HG02970 (cell line): ENCODE data around the gene FOS.
"Not testable (repeated sequence)": the region's sequence is repeated elsewhere in the genome, so short reads cannot be mapped to it uniquely, and the experiment has no call there.

Source experiments
- ATAC-seq: cut with Tn5 transposase; IDR thresholded peaks from one replicate; pipeline ENCODE4 v1.9.1; 2021; ENCODE audit warnings: mild to moderate bottlenecking, moderate library complexity, moderate number of reproducible peaks; ENCODE audit not compliant: unreplicated experiment, low FRiP score

The FOS gene

DNA sequence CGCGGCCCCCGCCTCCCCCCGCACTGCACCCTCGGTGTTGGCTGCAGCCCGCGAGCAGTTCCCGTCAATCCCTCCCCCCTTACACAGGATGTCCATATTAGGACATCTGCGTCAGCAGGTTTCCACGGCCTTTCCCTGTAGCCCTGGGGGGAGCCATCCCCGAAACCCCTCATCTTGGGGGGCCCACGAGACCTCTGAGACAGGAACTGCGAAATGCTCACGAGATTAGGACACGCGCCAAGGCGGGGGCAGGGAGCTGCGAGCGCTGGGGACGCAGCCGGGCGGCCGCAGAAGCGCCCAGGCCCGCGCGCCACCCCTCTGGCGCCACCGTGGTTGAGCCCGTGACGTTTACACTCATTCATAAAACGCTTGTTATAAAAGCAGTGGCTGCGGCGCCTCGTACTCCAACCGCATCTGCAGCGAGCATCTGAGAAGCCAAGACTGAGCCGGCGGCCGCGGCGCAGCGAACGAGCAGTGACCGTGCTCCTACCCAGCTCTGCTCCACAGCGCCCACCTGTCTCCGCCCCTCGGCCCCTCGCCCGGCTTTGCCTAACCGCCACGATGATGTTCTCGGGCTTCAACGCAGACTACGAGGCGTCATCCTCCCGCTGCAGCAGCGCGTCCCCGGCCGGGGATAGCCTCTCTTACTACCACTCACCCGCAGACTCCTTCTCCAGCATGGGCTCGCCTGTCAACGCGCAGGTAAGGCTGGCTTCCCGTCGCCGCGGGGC lies at the start of gene FOS:
FOS (plus strand) TSS at position 407 of the 731 bp plus-strand sequence; CDS start at position 562, 155 bp downstream.
- peak; percentile 65 for ATAC-seq

DNA sequence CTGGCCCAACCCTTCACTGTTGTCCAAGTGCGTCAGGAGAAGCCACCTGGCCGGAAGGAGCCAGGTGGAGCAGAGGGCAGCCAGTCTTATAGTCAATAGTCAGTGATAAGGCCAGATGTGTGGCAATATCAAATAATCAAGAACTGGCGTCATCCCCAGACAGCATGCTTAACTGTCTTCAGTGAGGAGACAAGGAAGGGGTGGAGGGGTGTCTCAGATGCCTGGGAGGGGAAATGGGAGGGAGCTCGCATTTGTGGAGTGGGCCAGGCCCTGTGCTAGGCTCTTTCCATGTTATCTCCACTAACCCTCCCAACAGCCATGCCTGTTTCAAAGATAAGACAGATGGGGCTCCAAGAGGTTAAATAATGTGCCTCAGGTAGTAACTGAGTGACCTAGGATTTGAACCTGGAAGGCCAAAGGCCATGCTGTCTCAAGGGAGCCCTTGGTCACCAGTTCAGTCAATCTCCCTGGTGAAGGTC lies 48.9 kb upstream of the FOS start:
- ATAC-seq, result no peak

DNA sequence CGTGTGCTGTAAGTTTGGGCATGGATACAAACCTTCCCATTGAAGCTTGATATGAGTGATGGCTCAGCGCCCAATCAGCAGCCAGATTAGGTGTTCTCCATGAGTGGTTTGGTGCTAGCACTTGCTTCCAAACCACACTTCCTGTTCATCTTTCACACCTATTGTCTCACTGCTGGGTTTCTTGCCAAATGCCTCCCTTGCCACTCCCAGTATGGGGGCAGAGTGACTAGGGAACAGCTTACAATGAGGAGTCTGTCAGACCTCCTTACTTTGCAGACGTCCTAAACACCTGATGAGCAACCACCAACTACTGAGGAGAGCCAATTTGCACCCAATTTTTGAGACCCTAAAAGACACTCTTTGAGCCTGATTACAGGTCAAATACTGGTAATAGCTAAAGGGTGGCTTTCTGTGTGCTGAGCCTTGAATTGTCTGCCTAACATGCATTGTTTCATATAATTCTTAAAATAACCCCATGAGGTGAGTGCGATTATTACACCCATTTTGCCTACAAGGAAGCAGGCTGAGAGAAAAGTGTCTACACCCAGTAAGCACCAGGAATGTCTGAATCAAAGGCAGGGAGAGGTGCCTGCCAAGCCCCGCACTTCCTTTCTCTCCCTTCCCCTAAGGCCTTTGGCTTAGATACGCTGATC lies 48.4 kb upstream of the FOS start:
- no peak for ATAC-seq

DNA sequence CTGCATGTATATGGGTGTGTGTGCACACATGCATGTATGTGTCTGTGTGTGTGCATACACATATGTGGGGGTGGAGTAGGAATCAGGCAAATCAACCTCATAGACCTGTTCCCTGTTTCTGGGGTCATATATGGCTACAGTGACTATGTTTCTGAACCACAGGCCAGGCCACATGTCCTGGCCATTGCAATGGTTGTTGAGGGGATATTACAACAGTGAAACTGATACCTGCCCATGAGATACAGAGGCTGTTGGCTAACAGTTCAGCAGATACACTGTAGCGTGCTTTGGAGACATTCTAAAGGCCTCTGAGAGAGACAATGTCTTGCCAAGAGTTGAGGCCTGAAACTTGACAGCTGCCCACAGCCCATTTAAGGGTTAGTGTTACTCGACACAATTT lies 47.3 kb upstream of the FOS start:
- ATAC-seq, result no peak

DNA sequence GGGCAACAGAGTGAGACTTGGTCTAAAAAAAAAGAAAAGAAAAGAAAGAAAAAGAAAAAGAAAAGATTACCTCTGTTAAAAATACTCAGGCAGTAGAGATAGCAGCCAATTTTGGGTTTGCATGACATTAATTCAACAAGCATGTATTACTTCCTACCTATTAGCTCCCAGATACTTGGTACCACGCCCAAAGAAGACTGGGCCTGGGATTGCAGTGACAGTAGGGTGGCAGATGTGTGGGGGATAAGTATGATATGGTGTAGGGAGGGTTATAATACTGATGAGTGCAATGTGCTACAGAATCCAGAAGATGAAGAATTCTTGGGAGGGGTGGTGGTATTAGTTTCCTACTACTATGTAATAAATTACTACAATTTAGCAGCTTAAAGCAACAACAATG lies 46.4 kb upstream of the FOS start:
- ATAC-seq, result no peak

DNA sequence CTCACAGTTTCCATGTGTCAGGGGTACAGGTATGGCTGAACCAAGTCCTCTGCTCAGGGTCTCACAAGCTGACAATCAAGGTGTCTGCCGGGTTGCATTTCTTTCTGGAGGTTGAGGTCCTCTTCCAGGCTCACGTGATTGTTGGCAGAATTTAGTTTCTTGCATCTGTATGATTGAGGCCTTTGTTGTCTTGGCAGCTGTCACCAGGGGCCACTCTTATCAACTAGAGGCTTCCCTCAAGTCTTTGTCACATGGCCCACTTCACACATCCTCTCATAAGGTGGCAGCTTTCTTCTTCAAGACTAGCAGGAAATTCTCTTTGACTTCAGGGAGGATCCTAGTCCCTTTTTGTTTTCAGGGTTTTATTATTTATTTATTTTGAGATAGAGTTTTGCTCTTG lies 46.0 kb upstream of the FOS start:
- no peak for ATAC-seq

DNA sequence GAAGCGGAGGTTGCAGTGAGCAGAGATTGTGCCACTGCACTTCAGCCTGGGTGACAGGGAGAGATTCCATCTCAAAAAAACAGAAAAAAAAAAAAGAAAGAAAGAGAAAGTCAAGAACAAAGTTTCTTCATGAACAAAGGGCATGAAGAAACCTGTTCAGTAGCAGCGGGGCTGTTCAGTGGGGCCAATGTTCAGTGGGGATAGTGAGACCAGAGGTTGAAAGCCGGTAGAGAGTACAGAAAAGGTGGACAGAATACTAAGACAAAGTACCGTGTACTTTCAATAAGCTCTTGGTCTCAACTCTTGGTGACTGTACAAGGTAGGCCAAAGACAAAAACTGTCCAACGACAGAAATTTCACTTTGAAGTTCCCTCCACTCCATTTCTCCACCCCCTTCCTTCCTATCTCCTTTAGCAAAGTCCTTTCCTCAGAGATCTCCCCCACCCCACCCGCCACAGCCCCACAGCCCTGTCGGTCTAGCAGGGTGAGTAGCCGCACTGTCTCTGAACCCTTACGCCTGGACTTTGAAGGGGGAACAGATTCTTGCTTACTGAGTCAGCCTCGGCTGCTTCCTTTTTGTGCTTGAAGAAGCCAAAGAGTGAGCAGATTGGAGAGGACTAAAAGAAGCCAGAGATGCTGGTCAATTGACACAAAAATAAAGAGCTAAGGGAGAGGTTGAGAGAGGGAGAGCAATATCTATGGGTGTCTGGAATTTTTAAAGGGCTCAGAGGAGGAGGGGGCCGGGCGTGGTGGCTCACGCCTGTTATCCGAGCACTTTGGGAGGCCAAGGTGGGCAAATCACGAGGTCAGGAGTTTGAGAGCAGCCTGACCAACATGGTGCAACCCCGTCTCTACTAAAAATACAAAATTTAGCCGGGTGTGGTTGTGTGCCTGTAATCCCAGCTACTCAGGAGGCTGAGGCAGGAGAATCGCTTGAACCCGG lies 44.2 kb upstream of the FOS start:
- no peak for ATAC-seq

DNA sequence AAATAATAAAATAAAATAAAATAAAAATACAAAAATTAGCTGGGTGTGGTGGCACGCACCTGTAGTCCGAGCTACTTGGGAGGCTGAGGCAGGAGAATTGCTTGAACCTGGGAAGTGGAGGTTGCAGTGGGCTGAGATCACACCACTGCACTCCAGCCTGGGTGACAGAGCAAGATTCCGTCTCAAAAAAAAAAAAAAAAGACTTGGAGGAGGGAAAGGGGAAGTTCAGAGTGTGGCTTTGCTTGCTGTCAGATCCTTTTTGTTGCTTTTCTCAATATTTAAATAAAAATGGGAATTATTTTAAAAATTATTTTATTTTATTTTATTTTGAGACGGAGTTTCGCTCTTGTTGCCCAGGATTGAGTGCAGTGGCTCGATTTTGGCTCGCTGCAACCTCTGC lies 43.4 kb upstream of the FOS start:
- ATAC-seq, result not testable (repeated sequence)

DNA sequence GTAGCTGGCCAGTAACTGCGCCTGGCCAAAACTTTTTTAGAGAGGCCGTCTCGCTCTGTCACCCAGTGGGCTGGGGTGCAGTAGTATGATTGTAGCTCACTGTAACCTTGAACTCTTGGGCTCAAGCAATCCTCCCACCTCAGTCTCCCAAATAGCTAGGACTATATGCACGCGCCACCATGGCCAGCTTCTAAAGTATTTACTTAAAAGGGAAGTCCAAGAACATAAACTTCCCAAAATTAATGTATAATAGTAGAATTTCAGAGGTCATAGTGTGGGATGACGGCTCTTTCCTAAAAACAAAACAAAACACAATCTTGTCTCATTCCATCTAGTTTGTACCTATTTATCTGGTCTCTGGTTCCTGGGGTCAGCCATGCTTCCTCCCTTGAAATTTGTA lies 42.2 kb upstream of the FOS start:
- ATAC-seq, result no peak

DNA sequence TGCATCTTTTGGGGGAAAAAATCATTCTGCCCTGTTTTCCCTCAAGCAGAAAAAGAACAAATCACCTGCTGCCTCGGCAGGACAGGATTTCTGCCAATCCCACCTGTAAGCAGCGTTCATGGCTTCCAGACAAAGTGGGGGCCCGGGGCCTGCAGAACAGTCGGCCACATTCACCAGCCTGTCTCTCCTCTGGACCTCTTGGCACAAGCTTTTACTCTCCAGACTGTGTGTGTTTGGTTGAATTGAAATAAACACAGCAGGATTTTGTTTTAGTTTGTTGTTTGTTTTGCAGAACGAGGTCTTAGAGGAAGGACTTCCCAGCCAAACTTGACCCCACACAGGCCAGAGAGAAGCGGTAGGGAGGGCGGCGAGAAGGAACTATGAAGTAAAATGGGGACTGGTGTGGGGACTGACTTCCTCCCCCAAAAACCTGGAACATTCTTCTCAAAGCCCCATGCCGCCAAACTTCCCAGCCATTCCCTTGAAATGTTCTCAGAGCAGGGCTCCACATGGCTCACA lies 41.7 kb upstream of the FOS start:
- no peak for ATAC-seq

DNA sequence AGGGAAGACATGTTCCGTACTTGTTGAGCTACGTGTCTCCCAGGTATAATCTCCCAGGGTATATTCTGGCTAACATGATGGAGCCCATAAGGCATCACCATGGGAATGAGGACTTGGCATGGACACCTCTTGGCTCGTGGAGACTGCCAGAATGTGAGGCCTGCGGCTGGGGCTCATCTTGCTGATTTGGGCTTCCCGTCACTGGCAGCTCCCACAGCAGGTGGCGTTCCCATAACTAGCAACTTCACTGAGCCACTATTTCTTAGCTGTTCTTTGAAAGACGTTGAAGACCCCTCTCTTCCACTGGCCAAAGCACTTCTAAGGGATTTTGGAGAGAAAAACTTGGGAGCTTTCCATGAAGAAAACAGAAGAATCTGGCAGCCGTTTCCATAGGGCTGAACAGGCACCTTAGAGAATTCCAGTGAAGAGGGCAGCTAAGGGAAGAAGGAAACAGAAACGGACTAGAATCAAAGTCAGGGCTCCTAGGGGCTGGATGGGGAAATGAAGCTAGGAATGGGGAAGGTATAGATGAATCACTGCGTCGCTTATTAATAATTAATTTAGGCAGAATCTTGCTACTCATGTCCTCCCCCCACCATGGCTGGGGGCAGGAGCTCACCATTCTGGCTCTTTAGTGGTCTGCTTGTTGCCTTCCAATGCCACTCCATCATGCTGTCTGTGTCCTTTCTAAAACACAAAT lies 39.7 kb upstream of the FOS start:
- ATAC-seq, result no peak

DNA sequence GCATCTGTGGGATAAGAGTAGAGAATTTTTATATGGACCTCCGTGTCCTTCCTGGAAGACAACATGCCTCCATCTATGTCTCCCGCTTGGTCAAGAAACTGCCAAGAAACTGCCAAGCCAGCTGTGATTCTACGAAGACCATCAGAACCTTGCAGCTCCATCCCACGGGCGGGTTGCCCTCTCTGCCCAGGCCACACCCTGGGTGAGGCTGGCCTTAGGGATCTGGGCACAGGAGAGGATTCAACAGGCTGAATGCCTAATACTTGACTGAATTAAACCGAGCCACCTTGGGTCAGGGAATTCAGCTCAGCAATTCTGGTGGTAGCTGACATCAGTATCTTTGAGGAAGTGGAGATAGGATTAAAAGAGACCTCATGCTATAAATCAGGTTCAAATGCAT lies 37.8 kb upstream of the FOS start:
- no peak for ATAC-seq

DNA sequence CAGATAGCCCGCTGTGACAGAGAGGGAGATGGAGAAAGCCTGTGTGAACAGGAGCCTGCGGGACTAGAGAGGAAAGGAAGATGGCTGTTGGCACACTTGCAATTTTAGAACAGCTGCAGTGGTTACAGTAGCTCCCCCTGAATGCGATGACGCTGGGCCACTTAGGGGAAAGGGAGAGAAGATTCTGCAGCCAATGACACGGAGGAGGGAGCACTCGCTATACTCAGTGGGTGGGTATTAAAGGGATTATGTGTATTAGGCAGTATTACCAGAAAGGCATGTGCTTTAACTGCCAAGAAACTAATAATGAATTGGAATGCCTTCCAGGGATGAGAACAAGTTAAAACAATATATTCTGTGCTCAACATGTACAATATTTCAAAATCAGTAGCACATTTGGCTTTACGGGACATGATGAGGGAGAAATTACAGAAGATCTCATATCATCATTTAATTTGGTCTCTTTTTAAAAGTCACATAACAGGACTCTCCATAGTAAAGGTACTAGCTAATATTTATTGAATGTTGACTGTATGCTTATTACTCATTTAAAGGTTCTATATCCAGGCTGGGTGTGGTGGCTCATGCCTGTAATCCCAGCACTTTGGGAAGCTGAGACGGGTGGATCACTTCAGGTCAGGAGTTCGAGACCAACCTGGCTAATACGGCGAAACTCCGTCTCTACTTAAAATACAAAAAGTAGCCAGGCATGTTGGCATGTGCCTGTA lies 35.9 kb upstream of the FOS start:
- no peak for ATAC-seq

DNA sequence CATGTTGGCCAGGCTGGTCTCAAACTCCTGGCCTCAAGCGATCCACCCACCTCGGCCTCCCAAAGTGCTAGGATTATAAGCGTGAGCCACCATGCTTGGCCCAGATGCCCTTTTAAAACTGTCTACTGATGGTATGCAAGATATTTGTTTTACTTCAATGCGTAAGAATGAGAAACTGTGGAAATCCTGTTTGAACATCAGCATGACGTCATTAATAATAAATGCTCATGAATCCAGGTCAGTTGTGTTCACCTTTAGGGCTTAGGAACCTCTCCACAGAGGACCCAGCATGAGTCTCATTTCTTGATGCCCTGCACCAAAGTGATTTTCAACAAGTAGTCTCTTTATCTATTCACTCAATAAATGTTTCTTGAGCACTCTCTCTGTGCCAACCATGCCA lies 34.5 kb upstream of the FOS start:
- no peak for ATAC-seq

DNA sequence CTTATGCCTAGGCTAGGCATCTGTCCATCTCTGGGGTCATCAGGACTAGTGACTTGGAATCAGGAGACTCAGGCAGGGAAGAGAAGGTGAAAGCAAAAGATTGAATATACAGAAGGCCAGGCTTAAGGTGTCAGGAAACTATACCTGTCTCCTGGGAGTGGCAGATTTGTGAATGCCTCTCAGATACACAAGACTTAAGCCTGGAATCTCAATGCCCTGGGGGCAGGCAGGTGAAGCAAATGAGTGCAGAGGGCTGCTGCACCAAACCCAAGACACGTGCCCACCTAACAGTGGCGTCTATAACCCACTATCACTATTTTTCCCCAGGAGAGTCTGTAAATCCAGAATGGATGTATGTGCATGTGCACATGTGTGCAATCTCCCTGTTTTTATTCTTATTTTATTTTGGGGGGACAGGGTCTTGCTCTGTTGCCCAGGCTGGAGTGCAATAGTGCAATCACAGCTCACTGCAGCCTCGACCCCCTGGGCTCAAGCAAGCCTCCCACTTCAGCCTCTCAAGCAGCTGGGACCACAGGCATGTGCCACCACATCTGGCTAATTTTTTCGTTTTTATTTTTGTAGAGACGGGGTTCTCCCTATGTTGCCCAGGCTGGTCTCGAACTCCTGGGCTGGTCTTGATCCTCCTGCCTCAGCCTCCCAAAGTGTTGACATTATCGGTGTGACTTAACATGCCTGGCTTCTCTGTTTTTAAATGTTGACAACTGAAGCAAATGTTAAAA lies 31.9 kb upstream of the FOS start:
- no peak for ATAC-seq

DNA sequence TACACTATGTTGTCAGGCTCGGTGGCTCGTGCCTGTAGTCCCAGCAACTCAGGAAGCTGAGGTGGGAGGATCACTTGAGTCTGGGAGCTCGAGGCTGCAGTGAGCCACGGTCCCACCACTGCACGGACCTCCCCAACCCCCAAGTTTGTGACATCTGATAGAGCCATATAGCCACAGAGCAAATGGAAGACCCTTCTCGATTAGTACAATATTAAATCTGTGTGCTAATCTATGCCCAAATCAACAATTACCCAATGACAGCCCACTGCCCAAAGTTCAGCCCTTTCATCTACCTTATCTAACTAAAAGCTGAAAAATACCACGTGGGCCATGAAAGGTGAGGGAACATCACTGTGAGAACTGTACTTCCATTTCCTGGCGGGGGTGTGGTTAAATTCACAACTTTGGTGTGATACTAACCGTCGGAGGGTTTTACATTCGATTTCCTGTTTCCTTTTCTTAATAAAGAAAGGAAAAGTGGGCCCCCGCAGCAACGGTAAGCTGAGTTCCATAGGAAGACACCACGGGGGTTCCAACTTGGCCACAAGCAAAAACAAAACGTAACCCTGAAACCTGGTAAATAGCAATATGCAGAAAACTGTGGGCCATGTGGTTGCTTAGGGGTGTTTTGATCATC lies 31.2 kb upstream of the FOS start:
- no peak for ATAC-seq

DNA sequence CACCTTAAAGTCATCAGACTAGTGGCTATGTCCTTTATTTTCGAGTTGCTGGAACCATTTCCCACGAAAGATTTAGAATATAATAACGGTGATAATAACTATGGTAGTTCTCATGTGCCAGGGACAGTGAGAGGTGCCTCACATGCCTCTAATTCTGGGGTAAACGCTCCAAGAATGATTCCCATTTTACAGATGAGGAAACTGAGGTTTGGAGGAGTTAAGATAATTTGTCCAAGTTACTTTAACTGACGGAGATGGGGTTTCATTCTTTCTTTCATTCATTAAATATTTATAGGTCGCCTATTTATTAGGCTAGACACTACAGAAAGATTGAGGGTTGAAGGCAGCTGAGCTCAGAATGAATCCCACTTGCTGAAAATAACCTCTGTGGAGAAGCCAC lies 30.7 kb upstream of the FOS start:
- ATAC-seq, result no peak

DNA sequence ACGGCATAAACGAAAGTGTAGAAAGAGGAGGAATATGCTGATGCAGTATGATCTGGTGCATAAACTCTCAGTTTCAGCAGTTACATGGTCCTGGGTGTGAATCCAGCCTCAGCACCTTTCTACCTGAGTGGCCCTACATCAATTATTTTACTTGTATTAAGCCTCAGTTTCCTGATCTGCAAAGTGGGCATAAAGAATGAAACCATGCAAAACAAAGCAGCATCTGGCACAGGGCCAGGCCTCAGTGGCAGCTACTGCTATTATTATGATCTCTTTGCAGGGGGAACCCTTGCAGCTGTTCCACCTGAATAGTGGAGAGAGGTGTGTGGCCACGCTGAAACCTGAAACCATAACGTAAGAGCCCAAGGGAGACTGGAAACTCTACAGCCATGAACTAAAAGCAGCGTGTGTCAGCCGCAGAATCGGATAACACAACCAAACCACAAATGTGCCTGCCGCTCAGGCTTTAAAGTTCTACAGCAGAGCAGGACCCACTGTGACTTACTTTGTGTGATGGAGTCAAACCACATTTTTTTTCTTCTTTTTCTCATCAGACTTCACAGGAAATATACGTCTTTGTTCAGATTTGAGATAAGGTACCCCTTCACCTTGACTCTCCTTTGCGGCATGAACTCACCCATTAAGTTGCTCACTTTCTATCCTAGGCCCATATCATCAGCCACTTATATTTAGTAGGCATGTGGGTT lies 29.2 kb upstream of the FOS start:
- ATAC-seq, result peak; percentile 74
